Fibroblast of the aortic adventitia (primary cell): Measurements from ENCODE around the gene ADAM29. TPM values are rescaled to one million over a fixed set of nuclear protein-coding genes. Genes with fewer than 3 reads are reported as not detected.

Source experiments
- DNase-seq: peaks from one replicate; pipeline ENCODE4 v3.0.0-alpha.2; 2010; ENCODE audit warnings: low read depth
- H3K4me3 ChIP-seq: 2 replicates; pipeline ENCODE4 v1.5.1; 2011; ENCODE audit warnings: low read depth, mild to moderate bottlenecking, control low read depth, low read length, moderate library complexity
- total RNA-seq: library from RNA; depleted of rRNA; stranded (reverse); fragments of >200 nt; gene quantifications from 2 replicates; pipeline ENCODE4 v1.2.3, GENCODE V29; 2012; ENCODE audit warnings: low replicate concordance
- TF ChIP-seq, protein P1 (sequence below): IDR thresholded peaks from 2 replicates; pipeline ENCODE4 v1.5.1; 2011; ENCODE audit warnings: mild to moderate bottlenecking, low read length, control low read depth, inconsistent platforms; ENCODE audit not compliant: insufficient read depth

ADAM29 gene
- total RNA-seq, 1 donor: not detected

GRCh38 chr4:174926958-174927357, 8.8 kb downstream of the ADAM29 start:
- H3K4me3 ChIP-seq: no peak overlapping the region
- no peak for DNase-seq
- TF ChIP-seq, protein P1, sequence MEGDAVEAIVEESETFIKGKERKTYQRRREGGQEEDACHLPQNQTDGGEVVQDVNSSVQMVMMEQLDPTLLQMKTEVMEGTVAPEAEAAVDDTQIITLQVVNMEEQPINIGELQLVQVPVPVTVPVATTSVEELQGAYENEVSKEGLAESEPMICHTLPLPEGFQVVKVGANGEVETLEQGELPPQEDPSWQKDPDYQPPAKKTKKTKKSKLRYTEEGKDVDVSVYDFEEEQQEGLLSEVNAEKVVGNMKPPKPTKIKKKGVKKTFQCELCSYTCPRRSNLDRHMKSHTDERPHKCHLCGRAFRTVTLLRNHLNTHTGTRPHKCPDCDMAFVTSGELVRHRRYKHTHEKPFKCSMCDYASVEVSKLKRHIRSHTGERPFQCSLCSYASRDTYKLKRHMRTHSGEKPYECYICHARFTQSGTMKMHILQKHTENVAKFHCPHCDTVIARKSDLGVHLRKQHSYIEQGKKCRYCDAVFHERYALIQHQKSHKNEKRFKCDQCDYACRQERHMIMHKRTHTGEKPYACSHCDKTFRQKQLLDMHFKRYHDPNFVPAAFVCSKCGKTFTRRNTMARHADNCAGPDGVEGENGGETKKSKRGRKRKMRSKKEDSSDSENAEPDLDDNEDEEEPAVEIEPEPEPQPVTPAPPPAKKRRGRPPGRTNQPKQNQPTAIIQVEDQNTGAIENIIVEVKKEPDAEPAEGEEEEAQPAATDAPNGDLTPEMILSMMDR: no peak

GRCh38 chr4:174928174-174928573, 10.0 kb downstream of the ADAM29 start:
- no peak overlapping the region for H3K4me3 ChIP-seq
- TF ChIP-seq, protein P1: no peak
- no peak for DNase-seq

DNA sequence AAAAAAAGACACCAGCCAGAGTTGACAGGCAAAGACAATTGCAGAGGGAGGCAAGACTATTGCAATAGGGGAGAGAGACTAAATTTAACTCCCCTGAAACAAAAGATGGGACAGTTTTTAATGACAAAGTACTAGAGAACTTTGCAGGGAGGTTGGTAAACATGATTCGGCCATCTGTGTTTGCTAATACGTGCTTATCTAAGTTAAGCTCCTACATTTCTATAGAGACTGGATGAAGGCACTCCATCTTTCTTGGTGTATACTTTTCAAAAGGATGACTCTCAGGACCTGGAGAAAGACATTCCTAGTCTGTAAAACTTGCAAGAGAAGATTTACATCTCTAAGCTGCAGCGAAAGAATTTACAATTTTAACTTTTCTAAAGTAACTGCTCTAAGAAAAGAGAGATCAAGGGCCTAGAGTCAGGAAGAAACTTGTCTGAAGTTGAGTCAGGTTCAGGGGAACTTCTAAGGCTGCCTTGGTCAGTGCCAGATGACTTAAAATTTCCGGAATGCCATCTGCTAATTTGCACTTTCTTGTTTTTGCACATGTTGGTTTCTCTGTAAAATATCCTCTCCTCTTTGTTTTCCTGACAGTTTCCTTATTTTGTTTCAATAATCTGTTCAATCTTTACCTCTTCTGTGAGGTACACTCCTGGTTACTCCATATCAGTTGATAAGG, 10.6 kb downstream of the ADAM29 start:
- H3K4me3 ChIP-seq: no peak overlapping the region
- DNase-seq: no peak
- TF ChIP-seq, protein P1: no peak

- no peak for DNase-seq
- TF ChIP-seq, protein P1: no peak
- H3K4me3 ChIP-seq: no peak overlapping the region
Observed at GRCh38 chr4:174929346-174929745, 11.2 kb downstream of the ADAM29 start.

GRCh38 chr4:174930895-174931294, 12.7 kb downstream of the ADAM29 start:
- DNase-seq: no peak
- no peak overlapping the region for H3K4me3 ChIP-seq
- TF ChIP-seq, protein P1: no peak

- DNase-seq: no peak
- TF ChIP-seq, protein P1: no peak
- H3K4me3 ChIP-seq: no peak overlapping the region
Observed at GRCh38 chr4:174933083-174933482, 14.9 kb downstream of the ADAM29 start.

DNA sequence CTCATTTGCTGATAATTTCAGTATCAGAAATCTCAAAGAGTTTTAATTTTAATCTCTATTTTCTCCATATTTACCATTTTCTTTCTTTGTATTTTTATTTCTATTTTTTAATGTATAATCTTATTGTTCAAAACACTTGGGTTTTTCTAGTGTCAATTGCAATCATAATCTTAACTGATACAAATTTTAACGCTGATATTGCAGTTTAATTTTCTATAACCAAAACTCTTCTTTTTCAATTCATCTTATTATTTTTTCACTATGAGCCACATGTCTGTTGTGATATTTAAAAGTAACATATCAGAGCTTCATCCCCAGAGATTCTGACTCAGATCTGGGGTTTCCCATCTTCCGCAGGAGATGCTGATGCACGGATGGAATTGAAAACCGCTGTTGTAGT, 16.2 kb downstream of the ADAM29 start:
- DNase-seq: no peak
- H3K4me3 ChIP-seq: no peak overlapping the region
- TF ChIP-seq, protein P1: no peak
